Smooth muscle cell (in vitro differentiated cells): ENCODE results near the gene DIS3. TPM values are rescaled to one million over a fixed set of nuclear protein-coding genes. Genes with fewer than 3 reads are reported as not detected.

Source experiments
- DNase-seq: peaks from one replicate; lab custom pipeline; 2025; ENCODE audit not compliant: unreplicated experiment; lab: John Stamatoyannopoulos, UW
- H2AFZ ChIP-seq: fragments of 200-600 bp; sonication (generic); 2 replicates; pipeline ENCODE4 v1.6.0; 2016; ENCODE audit warnings: antibody characterized with exemption, low read depth, mild to moderate bottlenecking
- H3F3A ChIP-seq: fragments of 200-600 bp; sonication (generic); 2 replicates; pipeline ENCODE4 v1.6.0; 2017; ENCODE audit warnings: antibody characterized with exemption, low read depth
- H3K27ac ChIP-seq: fragments of 200-600 bp; sonication (generic); 2 replicates; pipeline ENCODE4 v1.5.1; 2016; ENCODE audit warnings: low read depth, mild to moderate bottlenecking
- H3K27me3 ChIP-seq: fragments of 200-600 bp; sonication (generic); 2 replicates; pipeline ENCODE4 v1.6.1; 2016; ENCODE audit warnings: low read depth, mild to moderate bottlenecking
- H3K36me3 ChIP-seq: fragments of 200-600 bp; sonication (generic); 2 replicates; pipeline ENCODE4 v1.5.1; 2016; ENCODE audit warnings: low read depth
- H3K4me1 ChIP-seq: fragments of 200-600 bp; sonication (generic); 2 replicates; pipeline ENCODE4 v1.5.1; 2016; ENCODE audit warnings: low read depth
- H3K4me2 ChIP-seq: fragments of 200-600 bp; sonication (generic); 2 replicates; pipeline ENCODE4 v1.6.0; 2016; ENCODE audit warnings: mild to moderate bottlenecking
- H3K4me3 ChIP-seq: fragments of 200-600 bp; sonication (generic); 2 replicates; pipeline ENCODE4 v1.5.1; 2016; ENCODE audit warnings: mild to moderate bottlenecking
- H3K79me2 ChIP-seq: fragments of 200-600 bp; sonication (generic); 2 replicates; pipeline ENCODE4 v1.6.0; 2016; ENCODE audit warnings: low read depth, mild to moderate bottlenecking
- H3K9ac ChIP-seq: fragments of 200-600 bp; sonication (generic); 2 replicates; pipeline ENCODE4 v1.6.0; 2016; ENCODE audit warnings: low read depth
- H3K9me3 ChIP-seq: fragments of 200-600 bp; sonication (generic); replicated peaks from 2 replicates; pipeline ENCODE4 v1.5.1; 2016; ENCODE audit warnings: low read depth
- H4K20me1 ChIP-seq: fragments of 200-600 bp; sonication (generic); 2 replicates; pipeline ENCODE4 v1.6.0; 2016; ENCODE audit warnings: low read depth
- WGBS: methylation state at CpG from one replicate; pipeline ENCODE4 v1.1.7; 2016; ENCODE audit warnings: low lambda C conversion rate; 5-methylcytosine and 5-hydroxymethylcytosine counted together
- polyA plus RNA-seq: library from polyadenylated mRNA; unstranded; fragments of >200 nt; fragmentation: Nextera tagmentation; extraction: Ambion mirVana; gene quantifications from 2 replicates; pipeline ENCODE4 v1.2.1, GENCODE V29; 2016
- total RNA-seq: library from RNA; depleted of rRNA; stranded (reverse); fragments of >200 nt; gene quantifications from 2 replicates; pipeline ENCODE4 v1.2.3, GENCODE V29; 2014
- TF ChIP-seq, protein P1 (sequence below): fragments of 200-600 bp; sonication (generic); IDR thresholded peaks from 2 replicates; pipeline ENCODE4 v1.5.1; 2017; ENCODE audit warnings: borderline replicate concordance, mild to moderate bottlenecking, antibody characterized with exemption; ENCODE audit not compliant: insufficient read depth, poor library complexity, severe bottlenecking

The DIS3 gene
- total RNA-seq (50.1 and 67.7 TPM in 2 replicates), polyA plus RNA-seq (15.3 and 18.4 TPM in 2 replicates)

- H3K4me3 ChIP-seq: peak within 1 kb of the TSS; percentile 69
- DNase-seq: peak; percentile 88
- no peaks in the 10 kb centered on the region for H3K27me3 ChIP-seq
- H3K4me1 ChIP-seq: peaks cover 17% of the 10 kb centered on the region
- H3K79me2 ChIP-seq: peaks cover 92% of the 10 kb centered on the region
- no peaks in the 10 kb centered on the region for H3K9me3 ChIP-seq
- peaks cover 44% of the 10 kb centered on the region for H4K20me1 ChIP-seq
- H2AFZ ChIP-seq: peak within 1 kb of the TSS; percentile 94
- TF ChIP-seq, protein P1, sequence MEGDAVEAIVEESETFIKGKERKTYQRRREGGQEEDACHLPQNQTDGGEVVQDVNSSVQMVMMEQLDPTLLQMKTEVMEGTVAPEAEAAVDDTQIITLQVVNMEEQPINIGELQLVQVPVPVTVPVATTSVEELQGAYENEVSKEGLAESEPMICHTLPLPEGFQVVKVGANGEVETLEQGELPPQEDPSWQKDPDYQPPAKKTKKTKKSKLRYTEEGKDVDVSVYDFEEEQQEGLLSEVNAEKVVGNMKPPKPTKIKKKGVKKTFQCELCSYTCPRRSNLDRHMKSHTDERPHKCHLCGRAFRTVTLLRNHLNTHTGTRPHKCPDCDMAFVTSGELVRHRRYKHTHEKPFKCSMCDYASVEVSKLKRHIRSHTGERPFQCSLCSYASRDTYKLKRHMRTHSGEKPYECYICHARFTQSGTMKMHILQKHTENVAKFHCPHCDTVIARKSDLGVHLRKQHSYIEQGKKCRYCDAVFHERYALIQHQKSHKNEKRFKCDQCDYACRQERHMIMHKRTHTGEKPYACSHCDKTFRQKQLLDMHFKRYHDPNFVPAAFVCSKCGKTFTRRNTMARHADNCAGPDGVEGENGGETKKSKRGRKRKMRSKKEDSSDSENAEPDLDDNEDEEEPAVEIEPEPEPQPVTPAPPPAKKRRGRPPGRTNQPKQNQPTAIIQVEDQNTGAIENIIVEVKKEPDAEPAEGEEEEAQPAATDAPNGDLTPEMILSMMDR: peak; percentile 20
- H3K36me3 ChIP-seq: no peaks in the 10 kb centered on the region
- H3K4me2 ChIP-seq: peak within 1 kb of the TSS; percentile 96
- WGBS: under 1% methylated on average over 81 of the region's 81 CpGs
- H3K27ac ChIP-seq: peak within 1 kb of the TSS; percentile 73
- peak within 1 kb of the TSS; percentile 90 for H3K9ac ChIP-seq
- H3F3A ChIP-seq: no peaks in the 10 kb centered on the region
Measured at GRCh38 chr13:72781451-72782439, at the start of gene DIS3, which contains the start of gene PIBF1. TSS of gene DIS3 (minus strand) at chr13:72781900. CDS start at chr13:72781832, 68 bp downstream. TSS of gene PIBF1 (plus strand) at chr13:72782133. CDS start at chr13:72783470, 1,337 bp downstream.

DNA sequence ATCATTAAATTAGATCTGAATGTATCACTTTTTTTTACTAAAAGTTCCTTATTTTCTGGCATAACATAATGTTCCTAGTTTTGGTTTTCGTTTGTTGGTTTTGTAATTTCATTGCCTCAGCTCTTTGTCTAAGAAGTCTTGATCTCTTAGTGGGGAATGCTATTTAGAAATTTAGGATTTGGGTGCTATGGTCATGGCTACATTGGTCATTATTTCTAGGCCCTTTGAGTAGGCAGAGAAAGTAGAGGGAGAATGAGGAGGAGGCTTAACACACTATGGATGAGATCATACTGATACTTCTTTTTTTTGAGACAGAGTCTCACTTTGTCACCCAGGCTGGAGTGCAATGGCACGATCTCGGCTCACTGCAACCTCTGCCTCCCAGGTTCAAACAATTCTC lies 42.0 kb upstream of the DIS3 start:
- no peaks in the 10 kb centered on the region for H3K4me1 ChIP-seq
- H3K4me3 ChIP-seq: no peak overlapping the region
- no peak overlapping the region for H3K9ac ChIP-seq
- peaks cover under 1% of the 10 kb centered on the region for H3K79me2 ChIP-seq
- H2AFZ ChIP-seq: no peak overlapping the region
- H3K9me3 ChIP-seq: no peaks in the 10 kb centered on the region
- TF ChIP-seq, protein P1: no peak
- no peak for DNase-seq
- peaks cover 8% of the 10 kb centered on the region for H3K36me3 ChIP-seq
- 96% methylated on average over 3 of the region's 3 CpGs for WGBS
- no peaks in the 10 kb centered on the region for H3K27me3 ChIP-seq
- H3F3A ChIP-seq: no peaks in the 10 kb centered on the region
- no peak overlapping the region for H3K4me2 ChIP-seq
- H4K20me1 ChIP-seq: peaks cover 5% of the 10 kb centered on the region
- H3K27ac ChIP-seq: no peak overlapping the region

GRCh38 chr13:72823081-72823480 lies 41.4 kb upstream of the DIS3 start:
- no peak overlapping the region for H2AFZ ChIP-seq
- peaks cover 8% of the 10 kb centered on the region for H3K36me3 ChIP-seq
- no peaks in the 10 kb centered on the region for H3K79me2 ChIP-seq
- no peaks in the 10 kb centered on the region for H3K9me3 ChIP-seq
- H3K9ac ChIP-seq: no peak overlapping the region
- H3K27me3 ChIP-seq: no peaks in the 10 kb centered on the region
- no peak overlapping the region for H3K4me3 ChIP-seq
- H4K20me1 ChIP-seq: peaks cover 5% of the 10 kb centered on the region
- H3K4me2 ChIP-seq: no peak overlapping the region
- DNase-seq: no peak
- H3K27ac ChIP-seq: no peak overlapping the region
- H3K4me1 ChIP-seq: no peaks in the 10 kb centered on the region
- TF ChIP-seq, protein P1: no peak
- 94% methylated on average over 2 of the region's 2 CpGs for whole genome bisulfite sequencing
- no peaks in the 10 kb centered on the region for H3F3A ChIP-seq
